PC-3 (cell line): Measurements from ENCODE around the gene HTR3B.

Experiments
- CTCF ChIP-seq: fragments of 300-600 bp; sonication (generic); conservative IDR thresholded peaks from 2 replicates; pipeline ENCODE4 v1.5.1; 2017; ENCODE audit warnings: antibody characterized with exemption, low read depth, mild to moderate bottlenecking, low read length
- EZH2 ChIP-seq: fragments of 300-600 bp; sonication (generic); IDR thresholded peaks from one replicate; pipeline ENCODE4 v1.6.1; 2017; ENCODE audit warnings: antibody characterized with exemption, mild to moderate bottlenecking, low read length; ENCODE audit not compliant: unreplicated experiment
- EZH2phosphoT487 ChIP-seq: fragments of 300-600 bp; sonication (generic); IDR thresholded peaks from 2 replicates; pipeline ENCODE4 v1.6.1; 2018; ENCODE audit warnings: mild to moderate bottlenecking, antibody characterized with exemption, low read length, borderline replicate concordance

GRCh38 chr11:113871336-113871735 is 33.3 kb upstream of the HTR3B start:
- TF ChIP-seq CTCF (no peak), EZH2phosphoT487 (no peak), EZH2 (no peak)
